H9 (cell line): ENCODE measurements around the gene TMEM132D. TPM values are rescaled to one million over a fixed set of nuclear protein-coding genes. Genes with fewer than 3 reads are reported as not detected.

Source experiments
- DNase-seq: peaks from one replicate; pipeline ENCODE4 v3.0.0-alpha.2; 2017
- H2AFZ ChIP-seq: one replicate; pipeline ENCODE4 v1.6.1; 2013; ENCODE audit warnings: mild to moderate bottlenecking, low read length, control low read depth, moderate library complexity
- H2AK5ac ChIP-seq: 2 replicates; pipeline ENCODE4 v1.6.1; 2013; ENCODE audit warnings: low read length, control low read depth, mixed read lengths; ENCODE audit not compliant: insufficient read length
- H2BK120ac ChIP-seq: one replicate; pipeline ENCODE4 v1.6.1; 2013; ENCODE audit warnings: low read depth, mild to moderate bottlenecking, low read length, control low read depth, inconsistent platforms; ENCODE audit not compliant: poor library complexity, severe bottlenecking
- H2BK12ac ChIP-seq: 2 replicates; pipeline ENCODE4 v1.6.1; 2013; ENCODE audit warnings: low read length, control low read depth, mixed read lengths, low read depth; ENCODE audit not compliant: insufficient read length
- H2BK15ac ChIP-seq: 2 replicates; pipeline ENCODE4 v1.6.1; 2013; ENCODE audit warnings: low read depth, low read length, control low read depth
- H2BK20ac ChIP-seq: one replicate; pipeline ENCODE4 v1.6.1; 2013; ENCODE audit warnings: low read depth, mild to moderate bottlenecking, low read length, control low read depth, inconsistent platforms; ENCODE audit not compliant: poor library complexity, severe bottlenecking
- H2BK5ac ChIP-seq: 2 replicates; pipeline ENCODE4 v1.6.1; 2013; ENCODE audit warnings: low read length, control low read depth, mixed read lengths; ENCODE audit not compliant: insufficient read length
- H3K14ac ChIP-seq: 2 replicates; pipeline ENCODE4 v1.6.1; 2013; ENCODE audit warnings: low read length, control low read depth; ENCODE audit not compliant: insufficient read depth
- H3K18ac ChIP-seq: 2 replicates; pipeline ENCODE4 v1.6.1; 2013; ENCODE audit warnings: low read depth, mild to moderate bottlenecking, mixed read lengths, low read length, control low read depth; ENCODE audit not compliant: insufficient read length
- H3K23ac ChIP-seq: 2 replicates; pipeline ENCODE4 v1.6.1; 2013; ENCODE audit warnings: low read length, control low read depth, mixed read lengths, low read depth; ENCODE audit not compliant: insufficient read length
- H3K23me2 ChIP-seq: 2 replicates; pipeline ENCODE4 v1.6.1; 2013; ENCODE audit warnings: low read depth, mild to moderate bottlenecking, mixed read lengths, low read length, control low read depth; ENCODE audit not compliant: insufficient read length, poor library complexity, severe bottlenecking
- H3K27ac ChIP-seq: 2 replicates; pipeline ENCODE4 v1.5.1; 2013; ENCODE audit warnings: low read length, control low read depth, mixed read lengths, low read depth; ENCODE audit not compliant: insufficient read length
- H3K27me3 ChIP-seq: 2 replicates; pipeline ENCODE4 v1.6.1; 2013; ENCODE audit warnings: low read length, control low read depth, inconsistent platforms; ENCODE audit not compliant: insufficient read depth
- H3K4ac ChIP-seq: 2 replicates; pipeline ENCODE4 v1.6.1; 2013; ENCODE audit warnings: low read depth, mild to moderate bottlenecking, control low read depth, inconsistent platforms, low read length, moderate library complexity
- H3K4me1 ChIP-seq: 2 replicates; pipeline ENCODE4 v1.6.1; 2013; ENCODE audit warnings: low read length, control low read depth, inconsistent platforms; ENCODE audit not compliant: insufficient read depth
- H3K4me2 ChIP-seq: 2 replicates; pipeline ENCODE4 v1.6.1; 2013; ENCODE audit warnings: low read length, control low read depth, mixed read lengths; ENCODE audit not compliant: insufficient read length, insufficient read depth
- H3K56ac ChIP-seq: 2 replicates; pipeline ENCODE4 v1.6.1; 2013; ENCODE audit warnings: low read depth, mild to moderate bottlenecking, mixed read lengths, low read length, control low read depth; ENCODE audit not compliant: insufficient read length
- H3K79me1 ChIP-seq: 2 replicates; pipeline ENCODE4 v1.6.1; 2013; ENCODE audit warnings: low read depth, mild to moderate bottlenecking, moderate library complexity, low read length, control low read depth, inconsistent platforms; ENCODE audit not compliant: insufficient read depth, poor library complexity, severe bottlenecking
- H3K79me2 ChIP-seq: 2 replicates; pipeline ENCODE4 v1.6.1; 2013; ENCODE audit warnings: low read length, control low read depth, inconsistent platforms; ENCODE audit not compliant: insufficient read depth
- H3K9ac ChIP-seq: 2 replicates; pipeline ENCODE4 v1.6.1; 2013; ENCODE audit warnings: low read length, control low read depth, mixed read lengths; ENCODE audit not compliant: insufficient read length; ENCODE audit errors: extremely low read depth
- H3K9me3 ChIP-seq: one replicate; pipeline ENCODE4 v1.6.1; 2013; ENCODE audit warnings: low read depth, low read length, inconsistent platforms; ENCODE audit not compliant: control insufficient read depth
- H3T11ph ChIP-seq: one replicate; pipeline ENCODE4 v1.6.1; 2013; ENCODE audit warnings: mild to moderate bottlenecking, low read length, control low read depth, inconsistent platforms
- H4K20me1 ChIP-seq: one replicate; pipeline ENCODE4 v1.6.1; 2013; ENCODE audit not compliant: control insufficient read depth, insufficient read length, insufficient read depth
- H4K5ac ChIP-seq: 2 replicates; pipeline ENCODE4 v1.6.1; 2013; ENCODE audit warnings: low read depth, mild to moderate bottlenecking, mixed read lengths, low read length, control low read depth; ENCODE audit not compliant: insufficient read length
- H4K8ac ChIP-seq: replicated peaks from 2 replicates; pipeline ENCODE4 v1.6.1; 2013; ENCODE audit warnings: low read length, control low read depth, mixed read lengths, low read depth; ENCODE audit not compliant: insufficient read length
- H4K91ac ChIP-seq: 2 replicates; pipeline ENCODE4 v1.6.1; 2013; ENCODE audit warnings: low read depth, mild to moderate bottlenecking, moderate library complexity, mixed read lengths, low read length, control low read depth; ENCODE audit not compliant: insufficient read length
- H3K27ac Mint-ChIP-seq, 3 experiments: 2 replicates in 2 of 3; 3 replicates in 1 of 3; pipeline ENCODE4 v1.8.0; 2020 to 2021; ENCODE audit warnings: mixed read lengths in 3 of 3, mild to moderate bottlenecking in 1 of 3, moderate library complexity in 1 of 3
- H3K27me3 Mint-ChIP-seq: 2 replicates; pipeline ENCODE4 v1.8.0; 2021; ENCODE audit warnings: low read depth, mild to moderate bottlenecking, moderate library complexity, mixed read lengths
- H3K36me3 Mint-ChIP-seq, 3 experiments: 2 replicates in 2 of 3; 3 replicates in 1 of 3; pipeline ENCODE4 v1.8.0; 2020 to 2021; ENCODE audit warnings: low read depth in 3 of 3, mixed read lengths in 3 of 3; ENCODE audit not compliant: insufficient read depth in 1 of 3
- H3K4me1 Mint-ChIP-seq, 2 experiments: 2 replicates each; pipeline ENCODE4 v1.8.0; 2020; ENCODE audit warnings: mixed read lengths in 2 of 2
- H3K4me3 Mint-ChIP-seq, 2 experiments: 2 replicates in 1 of 2; 3 replicates in 1 of 2; pipeline ENCODE4 v1.8.0; 2020 to 2021; ENCODE audit warnings: mild to moderate bottlenecking in 2 of 2, mixed read lengths in 2 of 2, moderate library complexity in 1 of 2
- H3K9me3 Mint-ChIP-seq, 2 experiments: 2 replicates in 1 of 2; 3 replicates in 1 of 2; pipeline ENCODE4 v1.8.0; 2020; ENCODE audit warnings: mild to moderate bottlenecking in 2 of 2, mixed read lengths in 2 of 2, moderate library complexity in 1 of 2
- CTCF ChIP-seq: fragments of 200-600 bp; sonication (generic); conservative IDR thresholded peaks from 3 replicates; pipeline ENCODE4 v1.8.0; 2021; ENCODE audit warnings: antibody characterized with exemption, mild to moderate bottlenecking
- WGBS: extraction: QIAGEN DNeasy Blood & Tissue Kit; methylation state at CpG from one replicate; pipeline ENCODE4 v1.1.7; 2013; ENCODE audit warnings: missing lambda C conversion rate, low lambda C conversion rate, mixed read lengths; ENCODE audit not compliant: insufficient read length; ENCODE audit errors: extremely low coverage; 5-methylcytosine and 5-hydroxymethylcytosine counted together
- total RNA-seq: library from RNA; stranded (reverse); gene quantifications from 2 replicates; pipeline ENCODE4 v1.2.1, GENCODE V29; 2021

TMEM132D gene
- total RNA-seq, 1 experiment from 2014 or later = 6.1 TPM

GRCh38 chr12:129729170-129729569, 174.7 kb downstream of the TMEM132D start:
- Mint-ChIP-seq H3K4me3 (no peak overlapping the region), H3K4me1 (peaks cover 12 to 13% of the 10 kb centered on the region in 2 experiments), H3K27me3 (no peaks in the 10 kb centered on the region), H3K27ac (no peak overlapping the region), H3K36me3 (peaks cover 12 to 29% (median 25%) of the 10 kb centered on the region in 3 experiments), H3K9me3 (peaks cover 20% of the 10 kb centered on the region in 2 experiments; a peak in 4 of 5 replicates)
- H2BK12ac ChIP-seq = no peak overlapping the region
- no peaks in the 10 kb centered on the region for H3K79me1 ChIP-seq
- H2BK20ac ChIP-seq = no peak overlapping the region
- no peak overlapping the region for H4K91ac ChIP-seq
- no peaks in the 10 kb centered on the region for H3K79me2 ChIP-seq
- no peak overlapping the region for H4K5ac ChIP-seq
- no peaks in the 10 kb centered on the region for H3K23me2 ChIP-seq
- no peak overlapping the region for H2BK5ac ChIP-seq
- H3K9ac ChIP-seq = no peak overlapping the region
- TF ChIP-seq CTCF = no peak
- H3T11ph ChIP-seq = no peak overlapping the region
- peaks cover 2% of the 10 kb centered on the region; the same call in 1 of the 2 replicates for H3K4me1 ChIP-seq
- H3K18ac ChIP-seq = no peak overlapping the region
- no peak for DNase-seq
- no peaks in the 10 kb centered on the region for H4K20me1 ChIP-seq
- H2BK15ac ChIP-seq = no peak overlapping the region
- H3K27me3 ChIP-seq = no peaks in the 10 kb centered on the region
- no peak overlapping the region for H4K8ac ChIP-seq
- no peaks in the 10 kb centered on the region for H3K9me3 ChIP-seq
- no peak overlapping the region for H2AFZ ChIP-seq
- H3K4me2 ChIP-seq = no peak overlapping the region
- no peak overlapping the region for H2AK5ac ChIP-seq
- H3K14ac ChIP-seq = no peak overlapping the region
- H3K23ac ChIP-seq = no peak overlapping the region
- no peak overlapping the region for H3K4ac ChIP-seq
- H2BK120ac ChIP-seq = no peak overlapping the region
- WGBS = no CpG with 5 or more reads among the region's 2 CpGs
- no peak overlapping the region for H3K27ac ChIP-seq
- no peak overlapping the region for H3K56ac ChIP-seq
